Non-pigmented ciliary epithelial cell (primary cell): ENCODE results near the gene ZDHHC17.
"Not testable (repeated sequence)": the region's sequence is repeated elsewhere in the genome, so short reads cannot be mapped to it uniquely, and the experiment has no call there.

Experiments
- DNase-seq: peaks from one replicate; pipeline ENCODE4 v3.0.0-alpha.2; 2010; ENCODE audit warnings: low read depth

Gene ZDHHC17, protein sequence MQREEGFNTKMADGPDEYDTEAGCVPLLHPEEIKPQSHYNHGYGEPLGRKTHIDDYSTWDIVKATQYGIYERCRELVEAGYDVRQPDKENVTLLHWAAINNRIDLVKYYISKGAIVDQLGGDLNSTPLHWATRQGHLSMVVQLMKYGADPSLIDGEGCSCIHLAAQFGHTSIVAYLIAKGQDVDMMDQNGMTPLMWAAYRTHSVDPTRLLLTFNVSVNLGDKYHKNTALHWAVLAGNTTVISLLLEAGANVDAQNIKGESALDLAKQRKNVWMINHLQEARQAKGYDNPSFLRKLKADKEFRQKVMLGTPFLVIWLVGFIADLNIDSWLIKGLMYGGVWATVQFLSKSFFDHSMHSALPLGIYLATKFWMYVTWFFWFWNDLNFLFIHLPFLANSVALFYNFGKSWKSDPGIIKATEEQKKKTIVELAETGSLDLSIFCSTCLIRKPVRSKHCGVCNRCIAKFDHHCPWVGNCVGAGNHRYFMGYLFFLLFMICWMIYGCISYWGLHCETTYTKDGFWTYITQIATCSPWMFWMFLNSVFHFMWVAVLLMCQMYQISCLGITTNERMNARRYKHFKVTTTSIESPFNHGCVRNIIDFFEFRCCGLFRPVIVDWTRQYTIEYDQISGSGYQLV

DNA sequence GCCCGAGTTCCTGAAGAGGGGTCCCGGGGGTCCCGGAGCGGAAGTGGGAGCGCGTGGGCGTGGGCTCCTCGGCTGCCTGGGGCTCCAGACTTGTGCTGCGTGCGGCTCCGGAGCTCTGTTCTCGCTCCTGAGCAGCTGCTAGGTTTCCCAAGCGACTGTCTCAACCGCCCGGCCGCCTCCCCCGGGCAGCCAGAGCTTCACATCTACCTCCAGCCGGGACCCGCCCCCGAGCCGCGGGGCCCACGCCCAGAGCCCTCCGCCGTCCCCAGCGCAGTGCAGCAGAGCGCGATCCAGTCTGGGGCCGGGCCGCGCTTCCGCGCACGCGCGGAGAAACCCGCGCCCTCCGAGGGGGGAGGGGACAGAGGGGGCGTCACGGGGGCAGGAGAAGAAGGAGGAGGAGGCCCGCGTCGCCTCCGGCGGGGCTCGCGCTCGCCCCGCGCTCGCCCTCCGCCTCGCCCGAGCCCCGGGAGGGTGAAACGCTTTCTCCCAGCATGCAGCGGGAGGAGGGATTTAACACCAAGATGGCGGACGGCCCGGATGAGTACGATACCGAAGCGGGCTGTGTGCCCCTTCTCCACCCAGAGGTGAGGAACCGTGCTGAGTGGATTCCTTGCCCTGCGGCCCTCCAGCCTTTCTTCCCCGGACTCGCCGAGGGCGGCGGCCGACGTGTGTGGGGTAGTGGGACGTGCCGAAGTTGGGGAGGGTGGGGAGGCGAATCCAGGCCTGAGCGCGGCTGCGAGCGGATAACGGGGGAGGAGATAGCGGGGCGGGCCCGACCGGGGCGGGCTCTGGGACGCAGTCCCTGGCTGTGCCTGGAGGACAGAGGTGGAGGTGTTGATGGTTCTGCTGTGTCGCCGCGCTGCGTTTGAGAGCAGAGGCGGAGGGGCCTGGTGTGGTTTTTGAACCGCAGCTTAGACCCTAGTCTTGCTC, at the start of gene ZDHHC17:
TSS of gene ZDHHC17 (plus strand) at position 370 of the 930 bp plus-strand sequence. CDS start at position 492, 122 bp downstream.
- peak; percentile 55 for DNase-seq

DNA sequence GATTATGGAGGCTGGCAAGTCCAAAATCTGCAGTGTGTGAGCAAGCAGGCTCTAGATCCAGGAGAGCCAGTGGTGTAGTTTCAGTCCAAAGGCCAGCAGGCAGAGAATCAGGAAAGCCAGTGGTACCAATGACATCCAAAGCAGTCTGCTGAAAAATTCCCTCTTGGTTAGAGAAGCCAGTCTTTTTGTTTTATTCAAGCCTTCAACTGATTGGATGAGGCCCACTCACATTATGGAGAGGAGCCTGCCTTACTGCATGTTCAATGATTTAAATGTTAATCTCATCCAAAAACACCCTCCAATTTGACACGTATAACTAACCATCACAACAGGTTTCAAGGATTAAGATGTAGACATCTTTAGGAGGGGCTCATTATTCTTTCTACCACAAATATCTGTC, 49.5 kb upstream of the ZDHHC17 start:
- DNase-seq: no peak

DNA sequence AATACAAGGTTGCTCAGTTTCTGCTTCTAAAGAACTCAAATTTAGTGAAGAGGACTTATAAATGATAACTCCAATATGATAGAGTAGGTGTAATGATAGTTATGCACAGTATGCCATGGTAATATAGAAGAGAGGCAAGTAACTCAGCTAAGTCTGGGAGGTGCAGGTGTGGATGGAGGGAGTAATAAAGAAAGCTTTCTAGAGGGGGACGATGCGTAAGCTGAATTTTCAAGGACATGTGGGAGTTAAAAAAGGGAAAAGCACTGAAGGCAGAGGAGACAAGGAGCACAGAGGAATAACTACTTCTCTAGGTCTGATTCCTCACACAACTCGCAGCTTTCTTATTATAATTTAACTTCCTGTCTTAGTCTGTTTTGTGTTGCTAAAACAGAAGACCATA, 49.1 kb upstream of the ZDHHC17 start:
- DNase-seq: no peak

DNA sequence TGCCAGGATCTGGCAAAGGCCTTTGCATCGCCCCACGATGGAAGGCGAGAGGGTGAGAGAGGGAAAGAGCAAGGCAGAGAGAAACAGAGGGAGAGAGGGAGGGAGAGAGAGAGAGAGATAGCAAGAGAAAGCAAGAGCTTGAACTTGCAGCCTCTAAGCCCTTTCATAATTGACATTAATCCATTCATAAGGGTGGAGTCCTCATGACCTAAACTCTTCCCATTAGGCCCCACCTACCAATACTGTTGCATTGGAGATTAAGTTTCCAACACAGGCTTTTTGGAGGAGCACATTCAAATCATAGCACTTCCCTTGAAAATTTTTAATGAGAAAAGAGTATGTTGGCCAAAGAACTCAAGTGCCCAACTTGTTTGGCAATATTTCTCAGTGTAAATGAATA, 48.6 kb upstream of the ZDHHC17 start:
- no peak for DNase-seq

DNA sequence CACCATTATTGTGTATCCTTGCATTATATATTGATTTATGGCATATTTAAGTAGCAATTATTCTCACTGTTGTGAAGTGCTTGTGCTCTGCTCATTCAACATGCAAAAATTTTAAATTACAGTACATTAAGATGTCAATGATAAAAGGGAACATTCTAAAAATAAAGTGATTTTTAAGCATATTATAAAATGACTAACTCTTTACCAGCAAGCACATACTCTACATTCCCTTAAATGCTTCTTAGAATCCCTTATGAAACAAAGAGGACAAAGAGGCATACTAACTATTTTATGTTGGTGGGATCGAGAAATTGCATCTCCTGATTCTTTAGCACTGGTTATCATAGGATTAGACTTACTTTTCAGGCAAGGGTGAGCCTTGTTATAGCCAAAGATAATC, 46.6 kb upstream of the ZDHHC17 start:
- no peak for DNase-seq

DNA sequence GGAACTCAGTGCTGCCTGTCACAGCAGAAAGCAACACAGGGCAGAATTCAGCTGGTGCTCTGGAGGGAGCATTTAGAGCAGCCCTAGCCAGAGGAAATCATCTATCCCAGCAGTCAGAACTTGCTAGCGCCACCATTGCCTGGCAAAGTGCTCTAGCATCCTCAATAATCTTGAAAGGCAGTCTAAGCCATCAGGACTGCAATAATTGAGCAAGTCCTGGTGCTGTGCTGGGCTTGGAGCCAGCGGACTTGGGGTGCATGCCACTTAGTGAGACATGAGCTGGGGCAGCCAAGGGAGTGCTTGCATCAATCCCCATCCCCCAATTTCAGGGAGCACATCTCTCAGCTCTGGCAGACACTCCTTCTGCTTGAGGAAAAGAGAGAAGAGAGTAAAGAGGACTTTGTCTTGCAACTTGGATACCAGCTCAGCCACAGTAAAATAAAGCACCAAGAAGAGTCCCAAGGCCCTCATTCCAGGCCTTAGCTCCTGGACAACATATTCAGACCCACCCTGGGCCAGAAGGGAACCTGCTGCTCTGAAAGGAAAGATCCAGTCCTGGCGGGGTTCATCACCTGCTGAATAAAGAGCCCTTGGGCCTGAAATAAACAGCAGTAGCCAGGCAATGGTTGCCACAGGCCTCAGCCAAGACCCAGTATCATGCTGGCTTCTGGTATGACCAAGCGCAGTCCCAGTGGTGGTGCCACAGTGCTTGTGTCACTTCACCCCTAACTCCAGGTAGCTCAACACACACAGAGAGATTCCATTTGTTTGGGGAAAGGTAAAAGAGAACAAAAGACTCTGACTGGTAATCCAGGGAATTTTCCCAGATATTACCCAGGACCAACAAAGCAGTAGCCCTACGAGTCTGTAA, 44.5 kb upstream of the ZDHHC17 start:
- no peak for DNase-seq

DNA sequence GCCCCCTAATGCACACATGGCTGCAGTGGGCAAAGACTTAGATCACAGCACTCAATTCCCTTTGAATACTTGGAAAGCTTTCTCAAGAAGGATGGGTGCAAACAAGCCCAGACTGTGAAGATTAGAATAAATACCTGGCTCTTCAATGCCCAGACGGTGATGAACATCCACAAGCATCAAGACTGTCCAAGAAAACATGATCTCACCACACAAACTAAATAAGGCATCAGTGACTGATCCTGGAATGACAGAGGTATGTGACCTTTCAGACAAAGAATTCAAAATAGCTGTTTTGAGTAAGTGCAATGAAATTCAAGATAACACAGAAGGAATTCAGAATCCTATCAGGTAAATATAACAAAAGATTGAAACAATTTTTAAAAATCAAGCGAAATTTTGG, 43.8 kb upstream of the ZDHHC17 start:
- peak; percentile 70 for DNase-seq

DNA sequence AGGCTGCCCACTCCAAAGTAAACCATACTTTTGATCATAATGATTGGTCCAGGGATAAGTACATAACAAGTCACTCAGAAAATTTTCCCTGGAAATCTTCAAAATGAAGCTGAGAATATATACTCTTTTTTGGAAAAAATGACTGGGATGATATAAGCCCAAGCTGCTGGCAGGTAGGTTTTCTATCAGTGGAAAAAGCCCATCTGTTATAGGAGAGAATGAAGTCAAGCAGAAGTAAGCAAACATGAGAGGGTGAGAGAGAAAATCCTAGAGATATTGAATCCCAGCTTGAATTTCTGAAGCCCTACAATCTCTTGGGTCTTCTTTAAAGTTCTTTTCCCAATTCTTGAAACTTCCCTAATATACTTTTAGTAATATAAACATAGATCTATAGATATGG, 37.3 kb upstream of the ZDHHC17 start:
- DNase-seq: no peak

DNA sequence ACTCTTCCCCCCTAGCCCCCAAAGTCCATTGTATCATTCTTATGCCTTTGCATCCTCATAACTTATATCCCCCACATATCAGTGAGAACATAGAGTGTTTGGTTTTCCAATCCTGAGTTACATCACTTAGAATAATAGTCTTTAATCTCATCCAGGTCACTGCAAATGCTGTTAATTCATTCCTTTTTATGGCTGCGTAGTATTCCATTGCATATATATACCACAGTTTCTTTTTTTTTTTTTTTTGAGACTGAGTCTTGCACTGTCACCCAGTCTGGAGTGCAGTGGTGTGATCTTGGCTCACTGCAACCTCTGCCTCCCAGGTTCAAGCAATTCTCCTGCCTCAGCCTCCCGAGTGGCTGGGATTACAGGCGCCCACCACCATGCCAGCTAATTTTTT, 31.7 kb upstream of the ZDHHC17 start:
- DNase-seq: not testable (repeated sequence)

DNA sequence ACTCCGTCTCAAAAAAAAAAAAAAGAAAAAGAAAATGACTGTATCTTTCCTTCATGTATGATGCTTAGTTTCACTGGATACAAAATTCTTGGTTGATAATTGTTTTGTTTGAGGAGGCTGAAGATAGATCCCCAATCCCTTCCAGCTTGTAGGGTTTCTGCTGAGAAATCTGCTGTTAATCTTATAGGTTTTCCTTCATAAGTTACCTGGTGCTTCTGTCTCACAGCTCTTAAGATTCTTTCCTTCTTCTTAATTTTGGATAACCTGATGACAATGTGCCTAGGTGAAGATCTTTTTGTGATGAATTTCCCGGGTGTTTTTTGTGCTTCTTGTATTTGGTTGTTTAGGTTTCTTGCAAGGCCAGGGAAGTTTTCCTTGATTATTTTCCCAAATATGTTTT, 26.2 kb upstream of the ZDHHC17 start:
- not testable (repeated sequence) for DNase-seq

DNA sequence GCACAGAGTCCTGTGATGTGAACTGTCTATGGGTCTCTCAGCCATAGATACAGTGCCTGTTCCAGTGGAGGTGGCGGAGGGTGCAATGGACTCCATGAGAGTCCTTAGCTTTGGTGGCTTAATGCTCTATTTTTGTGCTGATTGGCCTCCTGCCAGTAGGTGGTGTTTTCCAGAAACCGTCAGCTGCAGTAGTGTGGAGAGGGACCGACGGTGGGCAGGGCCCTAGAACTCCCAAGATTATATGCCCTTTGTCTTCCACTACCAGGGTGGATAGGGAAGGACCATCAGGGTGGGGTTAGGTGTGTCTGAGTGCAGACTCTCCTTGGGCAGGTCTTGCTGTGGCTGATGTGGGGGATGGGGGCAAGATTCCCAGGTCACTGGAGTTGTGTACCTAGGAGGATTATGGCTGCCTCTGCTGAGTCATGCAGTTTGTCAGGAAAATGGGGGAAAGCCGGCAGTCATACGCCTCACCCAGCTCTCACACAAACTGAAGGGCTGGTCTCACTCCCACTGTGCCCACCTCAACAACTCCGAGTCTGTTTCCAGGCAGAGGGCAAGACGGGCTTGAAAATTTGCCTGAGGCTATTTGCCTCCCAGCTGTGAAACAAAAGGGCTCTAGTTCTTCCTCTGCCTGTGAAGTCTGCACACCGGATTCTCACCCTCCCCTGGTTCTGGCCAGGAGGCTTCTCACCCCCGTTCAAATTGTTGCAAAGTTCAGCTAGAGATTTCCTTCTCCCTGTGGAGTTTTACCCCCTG, 24.9 kb upstream of the ZDHHC17 start:
- DNase-seq: no peak

DNA sequence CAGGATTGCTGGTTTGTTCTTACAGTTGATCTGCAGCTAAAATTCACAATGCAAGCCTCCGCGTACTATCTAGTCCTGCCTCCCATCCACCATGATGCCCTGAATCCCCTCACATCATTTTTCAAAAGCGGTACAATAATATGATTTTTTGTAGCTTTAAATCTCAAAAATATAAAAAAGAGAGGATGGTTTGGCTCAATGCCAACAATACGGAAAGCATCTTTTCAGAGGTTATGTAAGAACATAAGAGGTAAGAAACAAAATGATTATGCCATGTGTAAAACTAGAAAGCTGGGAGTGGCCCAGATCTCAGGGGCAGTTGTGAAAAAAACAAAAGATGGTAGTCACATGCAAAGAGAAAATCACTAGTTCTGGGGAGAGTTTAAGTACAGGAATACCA, 24.0 kb upstream of the ZDHHC17 start:
- no peak for DNase-seq

DNA sequence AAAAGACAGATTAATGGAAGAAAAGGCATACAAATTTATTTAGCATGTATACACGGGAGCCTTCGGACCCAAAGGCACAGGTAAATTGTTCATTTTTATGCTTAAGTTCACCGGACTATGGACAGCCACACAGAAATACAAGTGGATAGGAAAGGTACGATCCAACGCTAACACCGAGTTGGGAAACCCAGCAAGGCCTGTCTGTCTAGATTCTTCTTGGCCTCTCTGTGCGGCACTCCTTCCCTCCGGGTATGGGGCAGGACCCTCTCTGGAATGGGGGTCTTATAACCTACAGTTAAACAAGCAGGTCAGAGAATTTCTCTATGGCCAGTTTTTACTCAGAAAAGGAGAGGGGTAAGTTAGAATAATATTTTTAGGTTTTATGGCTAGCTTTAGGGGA, 23.4 kb upstream of the ZDHHC17 start:
- DNase-seq: no peak

DNA sequence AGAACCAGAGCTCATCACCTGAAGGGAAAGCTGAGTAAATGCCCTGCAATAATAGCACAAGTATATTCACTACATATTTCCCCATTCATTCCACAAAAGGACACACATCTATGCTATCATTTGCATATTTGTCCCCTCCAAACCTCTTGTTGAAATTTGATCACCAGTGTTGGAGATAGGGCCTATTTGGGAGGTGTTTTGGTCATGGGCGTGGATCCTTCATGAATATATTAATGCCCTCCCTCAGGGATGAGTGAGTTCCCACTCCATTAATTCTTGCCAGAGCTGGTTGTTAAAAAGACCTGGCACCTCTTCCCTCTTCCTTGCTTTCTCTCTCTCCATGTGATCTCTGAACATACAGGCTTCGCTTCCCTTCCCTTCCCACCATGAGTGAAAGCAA, 18.6 kb upstream of the ZDHHC17 start:
- DNase-seq: no peak

DNA sequence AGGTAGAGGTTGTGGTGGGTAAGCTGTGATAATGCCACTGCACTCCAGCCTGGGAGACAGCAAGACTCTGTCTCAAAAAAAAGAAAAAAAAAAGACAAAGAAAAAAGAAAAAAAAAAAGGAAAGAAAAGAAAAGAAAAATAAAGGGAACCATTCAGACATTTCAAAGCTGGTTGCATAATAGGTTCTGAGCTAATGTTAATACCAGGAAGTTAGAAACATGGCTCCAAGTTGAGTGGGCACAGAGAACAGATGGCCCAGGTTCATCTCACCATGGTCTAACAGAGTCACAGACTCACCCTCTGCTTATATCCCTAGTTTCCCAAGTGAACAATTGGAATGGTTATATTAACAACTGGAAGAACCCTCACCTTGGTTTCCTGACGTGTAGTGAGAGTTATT, 17.4 kb upstream of the ZDHHC17 start:
- DNase-seq: no peak

DNA sequence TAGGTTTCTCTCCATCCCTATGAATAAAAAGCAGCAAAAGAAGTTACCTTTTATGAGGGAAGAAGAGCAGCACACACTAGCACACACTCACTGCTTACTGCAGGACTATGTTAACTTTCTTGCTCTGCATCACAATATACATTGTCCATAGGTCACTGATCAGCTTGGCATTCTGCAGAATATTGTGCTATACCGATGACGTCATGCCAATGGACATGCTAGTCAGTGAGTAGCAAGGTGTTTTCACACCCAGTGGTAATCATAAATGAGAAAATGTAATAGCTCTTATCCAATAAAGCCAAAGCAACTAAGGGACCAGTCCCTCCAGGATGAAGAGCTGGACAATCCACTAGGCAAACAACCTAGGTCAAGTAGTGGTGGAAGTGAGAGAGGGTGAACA, 16.7 kb upstream of the ZDHHC17 start:
- no peak for DNase-seq

DNA sequence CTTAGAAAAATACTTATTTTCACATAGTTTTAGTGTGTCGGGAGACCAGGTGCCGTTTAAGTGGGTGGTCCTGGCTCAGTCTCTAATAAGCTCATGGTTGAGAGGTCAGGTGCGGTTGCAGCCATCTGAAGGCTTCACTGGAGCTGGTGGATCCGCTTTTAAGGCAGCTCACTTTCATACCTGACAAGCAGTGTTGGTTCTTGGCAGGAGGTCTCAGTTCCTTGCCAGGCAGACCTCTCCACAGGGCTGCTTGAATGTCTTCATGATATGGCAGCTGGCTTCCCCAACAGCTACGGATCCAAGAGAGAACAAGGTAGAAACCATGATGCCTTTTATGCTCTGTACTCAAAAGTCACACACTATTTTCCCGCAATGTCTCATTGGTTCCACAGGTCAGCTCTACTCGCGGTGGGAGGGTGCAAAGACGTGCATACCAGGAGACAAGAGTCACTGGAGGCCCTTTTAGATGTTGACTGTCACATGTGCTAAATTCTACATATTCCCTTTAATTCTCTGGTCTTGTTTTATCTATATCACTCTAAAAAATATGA, 8.0 kb upstream of the ZDHHC17 start:
- no peak for DNase-seq

DNA sequence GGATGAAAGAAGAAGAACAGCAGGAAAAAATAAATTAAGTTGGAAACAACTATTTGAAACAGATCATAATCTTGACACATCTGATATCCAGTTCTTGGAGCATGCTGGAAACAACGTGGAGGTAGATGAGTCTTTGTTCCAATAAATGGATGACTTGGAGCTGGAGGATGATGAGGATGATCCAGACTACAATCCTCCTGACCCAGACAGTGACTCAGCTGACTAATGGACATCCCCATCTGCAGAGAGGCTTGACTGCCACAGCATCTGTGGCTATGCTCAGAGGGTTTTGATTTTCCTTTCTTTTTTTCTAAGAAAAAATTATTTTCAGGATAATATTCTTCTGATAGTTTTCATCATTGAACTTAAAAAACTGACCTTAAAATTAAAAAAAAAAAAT, 6.2 kb upstream of the ZDHHC17 start:
- DNase-seq: no peak

DNA sequence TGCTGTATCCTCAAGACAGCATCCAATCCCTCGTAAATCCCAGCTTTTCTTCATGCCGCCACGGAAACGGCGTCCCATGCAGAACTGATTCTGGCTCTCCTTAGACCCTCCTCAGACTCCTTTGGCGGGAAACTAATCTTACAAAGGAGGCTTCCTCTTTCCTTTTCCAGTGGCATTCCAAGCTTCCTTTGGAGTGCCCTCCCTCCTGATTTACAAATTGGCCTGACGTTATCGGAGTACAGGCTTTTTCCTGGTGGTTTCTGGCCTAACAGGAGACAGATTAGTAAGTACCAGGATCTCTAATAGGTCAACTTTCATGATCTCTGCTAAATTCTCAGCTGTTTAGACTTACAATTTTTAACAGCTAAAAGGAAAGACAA, 1.3 kb upstream of the ZDHHC17 start:
- no peak for DNase-seq

DNA sequence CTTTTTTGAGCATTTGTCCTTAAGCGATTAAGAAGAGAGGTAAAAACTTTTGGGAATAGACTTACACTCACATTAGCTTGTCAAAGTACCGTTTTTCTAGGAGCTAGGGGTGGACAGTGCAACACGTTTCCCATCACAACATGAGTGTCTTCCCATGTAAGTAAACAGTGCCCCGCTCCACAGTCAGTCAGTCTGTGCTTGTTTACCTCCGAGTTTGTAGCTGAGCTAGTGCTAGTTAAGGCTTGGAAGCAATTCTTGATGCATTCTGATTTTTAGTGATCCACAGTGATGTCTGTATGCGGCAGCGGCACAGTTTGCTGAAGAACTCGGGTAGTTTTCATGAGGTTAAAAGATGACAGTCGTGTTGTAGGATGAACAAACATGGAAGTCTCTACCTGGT, 941 bp downstream of the ZDHHC17 start:
- DNase-seq: no peak

DNA sequence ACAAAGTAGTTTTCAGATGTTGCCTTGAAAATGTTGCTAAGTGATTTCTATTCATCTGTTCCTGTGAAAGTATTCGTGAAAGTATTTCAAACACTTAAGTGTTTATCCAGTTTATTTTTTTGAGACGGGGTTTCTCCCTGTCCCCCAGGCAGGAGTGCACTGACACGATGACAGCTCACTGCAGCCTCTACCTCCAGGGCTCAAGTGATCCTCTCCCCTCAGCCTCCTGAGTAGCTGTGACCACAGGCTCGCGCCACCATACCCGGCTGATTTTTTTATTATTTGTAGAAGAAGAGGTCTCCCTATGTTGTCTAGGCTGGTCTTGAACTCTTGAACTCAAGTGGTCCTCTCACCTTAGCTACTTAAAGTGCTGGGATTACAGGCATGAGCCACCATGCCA, 1.7 kb downstream of the ZDHHC17 start:
- DNase-seq: no peak
